DND-41 (cell line): ENCODE measurements around the gene HMMR.

Experiments used
- ATAC-seq: fragments of 200-7000 bp; cut with Tn5 transposase; 3 replicates; pipeline ENCODE4 v1.9.1; 2021; ENCODE audit warnings: low read depth; ENCODE audit not compliant: insufficient read depth
- DNase-seq: peaks from one replicate; pipeline ENCODE4 v3.0.0-alpha.2; 2020
- H2AFZ ChIP-seq: 2 replicates; pipeline ENCODE4 v1.6.0; 2012; ENCODE audit warnings: low read depth, low read length
- H3K27ac ChIP-seq: 2 replicates; pipeline ENCODE4 v1.5.1; 2012; ENCODE audit warnings: low read length, inconsistent platforms
- H3K27me3 ChIP-seq: fragments of 200-600 bp; sonication (generic); 2 replicates; pipeline ENCODE4 v1.6.0; 2012; ENCODE audit warnings: low read length, mild to moderate bottlenecking, inconsistent platforms; ENCODE audit not compliant: insufficient read depth, poor library complexity
- H3K36me3 ChIP-seq: 2 replicates; pipeline ENCODE4 v1.5.1; 2012; ENCODE audit warnings: low read length, inconsistent platforms; ENCODE audit not compliant: insufficient read depth
- H3K4me1 ChIP-seq: 2 replicates; pipeline ENCODE4 v1.5.1; 2012; ENCODE audit warnings: mild to moderate bottlenecking, low read length; ENCODE audit not compliant: insufficient read depth
- H3K4me2 ChIP-seq: 2 replicates; pipeline ENCODE4 v1.6.0; 2012; ENCODE audit warnings: mild to moderate bottlenecking, moderate library complexity, low read length, inconsistent platforms; ENCODE audit not compliant: insufficient read depth
- H3K4me3 ChIP-seq, 2 experiments: fragments of 200-600 bp in 1 of 2; shearing (Covaris generic) in 1 of 2; 2 replicates each; pipeline ENCODE4 v1.5.1; 2012 to 2016; ENCODE audit warnings: inconsistent platforms in 2 of 2, low read length in 2 of 2, mild to moderate bottlenecking in 2 of 2, low read depth in 1 of 2, moderate library complexity in 1 of 2
- H3K79me2 ChIP-seq: 2 replicates; pipeline ENCODE4 v1.6.0; 2012; ENCODE audit warnings: low read length, inconsistent platforms; ENCODE audit not compliant: insufficient read depth
- H3K9ac ChIP-seq: 2 replicates; pipeline ENCODE4 v1.6.0; 2012; ENCODE audit warnings: low read depth, mild to moderate bottlenecking, inconsistent platforms, low read length, moderate library complexity
- H3K9me3 ChIP-seq: 2 replicates; pipeline ENCODE4 v1.5.1; 2012; ENCODE audit warnings: low read length, moderate library complexity, mild to moderate bottlenecking, inconsistent platforms; ENCODE audit not compliant: insufficient read depth, severe bottlenecking
- H4K20me1 ChIP-seq: 2 replicates; pipeline ENCODE4 v1.6.0; 2012; ENCODE audit warnings: low read length; ENCODE audit not compliant: insufficient read depth
- EZH2 ChIP-seq: IDR thresholded peaks from 3 replicates; pipeline ENCODE4 v1.6.1; 2012; ENCODE audit warnings: borderline replicate concordance, low read depth, mild to moderate bottlenecking, moderate library complexity, low read length, inconsistent platforms; ENCODE audit not compliant: severe bottlenecking
- TF ChIP-seq, protein P1 (sequence below): IDR thresholded peaks from 2 replicates; pipeline ENCODE4 v1.5.1; 2012; ENCODE audit warnings: borderline replicate concordance, low read length, moderate library complexity, mild to moderate bottlenecking; ENCODE audit not compliant: poor library complexity, severe bottlenecking; ENCODE audit errors: extremely low read depth

Gene HMMR

GRCh38 chr5:163508753-163509152, 48.3 kb downstream of the HMMR start:
- H3K79me2 ChIP-seq: peaks cover 89% of the 10 kb centered on the region
- no peak for DNase-seq
- H3K36me3 ChIP-seq: peaks cover 20% of the 10 kb centered on the region
- peaks cover 18% of the 10 kb centered on the region; the same call in 1 of the 2 replicates for H4K20me1 ChIP-seq
- no peak overlapping the region for H3K27ac ChIP-seq
- H3K9ac ChIP-seq: no peak overlapping the region
- no peak overlapping the region for H2AFZ ChIP-seq
- no peak for TF ChIP-seq EZH2
- TF ChIP-seq, protein P1, sequence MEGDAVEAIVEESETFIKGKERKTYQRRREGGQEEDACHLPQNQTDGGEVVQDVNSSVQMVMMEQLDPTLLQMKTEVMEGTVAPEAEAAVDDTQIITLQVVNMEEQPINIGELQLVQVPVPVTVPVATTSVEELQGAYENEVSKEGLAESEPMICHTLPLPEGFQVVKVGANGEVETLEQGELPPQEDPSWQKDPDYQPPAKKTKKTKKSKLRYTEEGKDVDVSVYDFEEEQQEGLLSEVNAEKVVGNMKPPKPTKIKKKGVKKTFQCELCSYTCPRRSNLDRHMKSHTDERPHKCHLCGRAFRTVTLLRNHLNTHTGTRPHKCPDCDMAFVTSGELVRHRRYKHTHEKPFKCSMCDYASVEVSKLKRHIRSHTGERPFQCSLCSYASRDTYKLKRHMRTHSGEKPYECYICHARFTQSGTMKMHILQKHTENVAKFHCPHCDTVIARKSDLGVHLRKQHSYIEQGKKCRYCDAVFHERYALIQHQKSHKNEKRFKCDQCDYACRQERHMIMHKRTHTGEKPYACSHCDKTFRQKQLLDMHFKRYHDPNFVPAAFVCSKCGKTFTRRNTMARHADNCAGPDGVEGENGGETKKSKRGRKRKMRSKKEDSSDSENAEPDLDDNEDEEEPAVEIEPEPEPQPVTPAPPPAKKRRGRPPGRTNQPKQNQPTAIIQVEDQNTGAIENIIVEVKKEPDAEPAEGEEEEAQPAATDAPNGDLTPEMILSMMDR: no peak
- ATAC-seq: no peak
- no peaks in the 10 kb centered on the region for H3K9me3 ChIP-seq
- H3K4me3 ChIP-seq: no peak overlapping the region
- no peaks in the 10 kb centered on the region for H3K27me3 ChIP-seq
- H3K4me1 ChIP-seq: peaks cover 24% of the 10 kb centered on the region
- H3K4me2 ChIP-seq: 0 out of 2 replicates have a peak overlapping the region, but pooled peaks have one; percentile 31

- TF ChIP-seq EZH2: no peak
- TF ChIP-seq, protein P1: no peak
- ATAC-seq: no peak
- Histone ChIP-seq H3K4me3 (no peak overlapping the region), H3K4me2 (peak overlapping the region; percentile 31; the same call in 1 of the 2 replicates), H3K9ac (no peak overlapping the region), H3K27ac (no peak overlapping the region), H2AFZ (no peak overlapping the region), H4K20me1 (peaks cover 18% of the 10 kb centered on the region; the same call in 1 of the 2 replicates), H3K27me3 (no peaks in the 10 kb centered on the region), H3K4me1 (peaks cover 24% of the 10 kb centered on the region), H3K79me2 (peaks cover 83% of the 10 kb centered on the region), H3K9me3 (no peaks in the 10 kb centered on the region), H3K36me3 (peaks cover 25% of the 10 kb centered on the region)
- DNase-seq: no peak
These were observed 49.0 kb downstream of the HMMR start for GRCh38 chr5:163509291-163509951.

GRCh38 chr5:163512526-163512925, 52.1 kb downstream of the HMMR start:
- no peak for ATAC-seq
- no peaks in the 10 kb centered on the region for H3K27me3 ChIP-seq
- peaks cover 8% of the 10 kb centered on the region; the same call in 1 of the 2 replicates for H4K20me1 ChIP-seq
- no peak overlapping the region for H3K4me3 ChIP-seq
- DNase-seq: no peak
- H3K9me3 ChIP-seq: no peaks in the 10 kb centered on the region
- no peak overlapping the region for H3K9ac ChIP-seq
- no peak overlapping the region for H2AFZ ChIP-seq
- H3K4me1 ChIP-seq: peaks cover 10% of the 10 kb centered on the region; the same call in 1 of the 2 replicates
- H3K27ac ChIP-seq: no peak overlapping the region
- H3K4me2 ChIP-seq: no peak overlapping the region
- H3K36me3 ChIP-seq: peaks cover 50% of the 10 kb centered on the region
- peaks cover 57% of the 10 kb centered on the region for H3K79me2 ChIP-seq
- TF ChIP-seq, protein P1: no peak
